IMR-90 (cell line): ENCODE results near the gene MOB3B.

ENCODE experiments used
- BHLHE40 ChIP-seq: fragments of 150-350 bp; IDR thresholded peaks from 2 replicates; pipeline ENCODE4 v1.6.1; 2016; ENCODE audit warnings: mild to moderate bottlenecking, low read depth, low read length
- CHD1 ChIP-seq: IDR thresholded peaks from 2 replicates; pipeline ENCODE4 v1.6.1; 2012; ENCODE audit warnings: low read depth, low read length, improper control_type of control experiment
- CTCF ChIP-seq: conservative IDR thresholded peaks from 2 replicates; pipeline ENCODE4 v1.5.1; 2012; ENCODE audit warnings: mild to moderate bottlenecking, low read depth, low read length, improper control_type of control experiment
- FOS ChIP-seq: fragments of 150-350 bp; IDR thresholded peaks from 2 replicates; pipeline ENCODE4 v1.6.1; 2016; ENCODE audit warnings: low read depth, low read length
- MAZ ChIP-seq: IDR thresholded peaks from 2 replicates; pipeline ENCODE4 v1.6.1; 2012; ENCODE audit warnings: low read depth, mild to moderate bottlenecking, low read length, improper control_type of control experiment, moderate library complexity, borderline replicate concordance
- MXI1 ChIP-seq: IDR thresholded peaks from 2 replicates; pipeline ENCODE4 v1.6.1; 2012; ENCODE audit warnings: low read depth, mild to moderate bottlenecking, low read length, moderate library complexity, borderline replicate concordance
- POLR2A ChIP-seq: IDR thresholded peaks from 2 replicates; pipeline ENCODE4 v1.6.1; 2012; ENCODE audit warnings: mild to moderate bottlenecking, low read depth, low read length
- RAD21 ChIP-seq: IDR thresholded peaks from 2 replicates; pipeline ENCODE4 v1.6.1; 2012; ENCODE audit warnings: low read length, improper control_type of control experiment
- RFX5 ChIP-seq: IDR thresholded peaks from 2 replicates; pipeline ENCODE4 v1.8.0; 2012; ENCODE audit warnings: low read depth, mild to moderate bottlenecking, low read length, moderate library complexity
- SMC3 ChIP-seq: fragments of 150-350 bp; IDR thresholded peaks from 2 replicates; pipeline ENCODE4 v1.6.1; 2016; ENCODE audit warnings: low read depth, mild to moderate bottlenecking, antibody characterized with exemption, low read length, moderate library complexity
- USF2 ChIP-seq: fragments of 150-350 bp; IDR thresholded peaks from 2 replicates; pipeline ENCODE4 v1.6.1; 2017; ENCODE audit warnings: mild to moderate bottlenecking, antibody characterized with exemption, low read length, low read depth

GRCh38 chr9:27384262-27385014, 145.2 kb downstream of the MOB3B start:
- TF ChIP-seq POLR2A (no peak), CTCF (no peak), SMC3 (no peak), USF2 (no peak), FOS (no peak), MXI1 (no peak), RFX5 (no peak), RAD21 (no peak), CHD1 (no peak), BHLHE40 (no peak), MAZ (no peak)
